Measurements from ENCODE around the gene GIMAP1.

- TF ChIP-seq POLR2A (IDR thresholded peaks at IDR 0.05; ENCODE audit: control extremely low read depth in 1 of 2, low read depth in 2 of 2, low read length in 2 of 2) = no peak
- no peak for TF ChIP-seq ASH2L (IDR thresholded peaks at IDR 0.05; ENCODE audit: low read length)
- TF ChIP-seq EZH2 (IDR thresholded peaks at IDR 0.05; ENCODE audit: low read depth, low read length, severe bottlenecking) = no peak
- TF ChIP-seq RBBP5 (IDR thresholded peaks at IDR 0.05; ENCODE audit: borderline replicate concordance, low read depth, low read length) = no peak
- no peak for TF ChIP-seq MAFK (IDR thresholded peaks at IDR 0.05; ENCODE audit: low read depth, low read length)
- TF ChIP-seq CREB1 (IDR thresholded peaks at IDR 0.05) = no peak
- TF ChIP-seq, protein P1, sequence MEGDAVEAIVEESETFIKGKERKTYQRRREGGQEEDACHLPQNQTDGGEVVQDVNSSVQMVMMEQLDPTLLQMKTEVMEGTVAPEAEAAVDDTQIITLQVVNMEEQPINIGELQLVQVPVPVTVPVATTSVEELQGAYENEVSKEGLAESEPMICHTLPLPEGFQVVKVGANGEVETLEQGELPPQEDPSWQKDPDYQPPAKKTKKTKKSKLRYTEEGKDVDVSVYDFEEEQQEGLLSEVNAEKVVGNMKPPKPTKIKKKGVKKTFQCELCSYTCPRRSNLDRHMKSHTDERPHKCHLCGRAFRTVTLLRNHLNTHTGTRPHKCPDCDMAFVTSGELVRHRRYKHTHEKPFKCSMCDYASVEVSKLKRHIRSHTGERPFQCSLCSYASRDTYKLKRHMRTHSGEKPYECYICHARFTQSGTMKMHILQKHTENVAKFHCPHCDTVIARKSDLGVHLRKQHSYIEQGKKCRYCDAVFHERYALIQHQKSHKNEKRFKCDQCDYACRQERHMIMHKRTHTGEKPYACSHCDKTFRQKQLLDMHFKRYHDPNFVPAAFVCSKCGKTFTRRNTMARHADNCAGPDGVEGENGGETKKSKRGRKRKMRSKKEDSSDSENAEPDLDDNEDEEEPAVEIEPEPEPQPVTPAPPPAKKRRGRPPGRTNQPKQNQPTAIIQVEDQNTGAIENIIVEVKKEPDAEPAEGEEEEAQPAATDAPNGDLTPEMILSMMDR (IDR thresholded peaks at IDR 0.05; ENCODE audit: control extremely low read depth in 1 of 3, insufficient read depth in 1 of 3, low read depth in 1 of 3, low read length in 3 of 3) = no peak
- TF ChIP-seq SUZ12 (IDR thresholded peaks at IDR 0.05; ENCODE audit: low read length) = no peak
- TF ChIP-seq JUN (IDR thresholded peaks at IDR 0.05; ENCODE audit: low read depth, low read length) = no peak
- TF ChIP-seq HDAC2 (IDR thresholded peaks at IDR 0.05; ENCODE audit: borderline replicate concordance in 1 of 2, low read depth in 2 of 2, low read length in 2 of 2) = no peak
- TF ChIP-seq CBX5 (IDR thresholded peaks at IDR 0.05; ENCODE audit: low read depth, low read length) = no peak
- no peak for TF ChIP-seq GABPA (IDR thresholded peaks at IDR 0.05; ENCODE audit: borderline replicate concordance, insufficient read depth, low read length)
- TF ChIP-seq POLR2AphosphoS5 (IDR thresholded peaks at IDR 0.05; ENCODE audit: low read depth, low read length) = no peak
- TF ChIP-seq ZNF274 (IDR thresholded peaks at IDR 0.05; ENCODE audit: borderline replicate concordance, extremely low read depth, low read length) = no peak
Measured at GRCh38 chr7:150742286-150742968, 26.0 kb downstream of the GIMAP1 start.

Data from H1 (cell line).